HG03521 (cell line): ENCODE data around the gene NLGN1.

Experiments
- ATAC-seq: cut with Tn5 transposase; IDR thresholded peaks from one replicate; pipeline ENCODE4 v1.9.1; 2021; ENCODE audit warnings: mild to moderate bottlenecking, moderate library complexity; ENCODE audit not compliant: unreplicated experiment

Gene NLGN1

DNA sequence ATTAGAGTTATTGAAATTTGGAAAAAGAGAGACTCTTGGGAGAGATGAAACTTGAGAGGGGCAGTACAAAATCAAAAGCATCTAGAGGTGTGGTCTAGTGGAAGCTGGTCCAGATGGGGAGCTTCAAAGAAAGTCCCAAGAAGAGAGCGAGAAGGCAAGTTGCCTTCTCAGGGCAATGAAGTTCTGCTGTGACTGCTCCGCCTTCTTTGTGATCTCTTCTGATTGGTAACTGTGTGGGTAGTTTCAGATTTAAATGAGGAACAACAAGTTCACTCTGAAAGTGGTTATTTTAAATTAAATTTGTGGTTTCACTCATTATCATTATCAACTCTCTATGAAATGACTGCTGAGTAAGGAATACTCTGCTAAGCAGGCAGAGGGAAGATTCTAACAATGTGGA, 233.3 kb downstream of the NLGN1 start:
- ATAC-seq, result no peak

DNA sequence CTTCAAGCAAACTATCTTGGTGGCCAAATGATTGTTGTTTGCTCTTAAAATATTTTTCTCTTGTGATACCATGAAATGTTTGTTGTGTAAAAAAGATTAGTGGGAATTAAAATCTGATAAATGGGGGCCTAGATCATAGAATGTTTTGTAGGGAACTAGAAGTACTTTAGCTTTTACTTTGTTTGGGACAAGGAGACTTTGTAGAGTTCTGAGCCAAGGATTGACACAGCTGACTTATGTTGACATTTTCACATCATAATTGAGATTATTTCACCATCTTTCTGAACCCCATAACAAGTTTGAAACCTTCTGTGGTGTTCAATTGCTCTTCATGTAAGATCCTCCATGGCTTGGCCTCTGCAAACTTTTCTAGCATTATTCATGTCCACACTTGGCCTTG, 235.4 kb downstream of the NLGN1 start:
- ATAC-seq, result no peak

DNA sequence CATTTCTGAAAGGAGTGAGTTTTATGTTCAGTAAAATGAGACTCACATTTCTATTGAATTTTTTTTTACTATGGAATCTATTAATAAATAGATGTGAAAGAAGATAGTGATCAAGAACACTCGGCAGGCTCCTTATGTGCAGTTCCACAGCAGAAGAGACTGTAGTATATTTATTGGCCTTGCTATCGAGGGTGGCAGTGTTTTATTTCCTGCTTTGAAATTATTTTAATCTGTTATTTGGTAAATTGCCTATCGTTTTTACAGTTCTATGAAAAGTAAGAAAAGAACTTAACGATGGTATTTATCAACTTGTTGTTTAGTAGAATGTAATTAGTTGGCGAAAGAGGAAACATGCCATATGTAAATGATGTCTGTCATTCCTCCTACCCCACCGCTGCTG, 238.3 kb downstream of the NLGN1 start:
- no peak for ATAC-seq

DNA sequence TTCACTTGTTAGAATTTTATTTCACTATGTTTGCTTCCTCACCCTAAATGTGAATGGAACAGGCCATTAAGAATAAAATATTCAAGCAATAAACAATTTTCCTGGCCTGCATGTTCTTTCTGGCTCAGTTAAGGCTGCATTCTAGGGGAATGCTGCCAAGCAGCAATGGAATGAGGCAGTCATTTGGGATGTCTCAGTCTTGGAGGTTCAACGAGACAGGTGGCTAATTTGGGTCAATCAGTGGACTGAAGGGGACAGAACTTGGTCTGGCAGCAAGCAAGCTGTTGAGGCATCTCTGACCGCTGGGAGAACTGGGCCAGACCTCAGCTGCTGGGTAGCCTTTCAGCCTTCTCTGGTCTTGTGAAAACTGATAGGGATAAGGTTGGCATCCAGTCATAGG, 241.6 kb downstream of the NLGN1 start:
- no peak for ATAC-seq

DNA sequence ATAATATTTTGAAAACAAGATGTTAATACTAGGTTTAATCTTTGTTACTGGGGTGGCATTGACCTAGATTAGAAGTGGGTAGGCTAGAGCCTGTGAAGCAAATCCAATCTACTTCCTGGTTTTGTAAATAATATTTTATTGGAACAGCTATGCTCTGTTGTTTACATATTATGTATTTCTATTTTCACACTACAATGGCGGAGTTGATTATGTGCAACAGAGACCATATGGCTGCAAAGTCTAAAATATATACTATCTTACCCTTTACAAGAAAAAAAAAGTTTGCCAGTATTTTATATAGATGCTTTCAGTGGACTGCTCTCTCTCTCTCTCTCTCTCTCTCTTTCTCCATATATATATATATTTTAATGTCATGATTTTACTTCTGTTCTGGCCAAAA, 244.2 kb downstream of the NLGN1 start:
- no peak for ATAC-seq

DNA sequence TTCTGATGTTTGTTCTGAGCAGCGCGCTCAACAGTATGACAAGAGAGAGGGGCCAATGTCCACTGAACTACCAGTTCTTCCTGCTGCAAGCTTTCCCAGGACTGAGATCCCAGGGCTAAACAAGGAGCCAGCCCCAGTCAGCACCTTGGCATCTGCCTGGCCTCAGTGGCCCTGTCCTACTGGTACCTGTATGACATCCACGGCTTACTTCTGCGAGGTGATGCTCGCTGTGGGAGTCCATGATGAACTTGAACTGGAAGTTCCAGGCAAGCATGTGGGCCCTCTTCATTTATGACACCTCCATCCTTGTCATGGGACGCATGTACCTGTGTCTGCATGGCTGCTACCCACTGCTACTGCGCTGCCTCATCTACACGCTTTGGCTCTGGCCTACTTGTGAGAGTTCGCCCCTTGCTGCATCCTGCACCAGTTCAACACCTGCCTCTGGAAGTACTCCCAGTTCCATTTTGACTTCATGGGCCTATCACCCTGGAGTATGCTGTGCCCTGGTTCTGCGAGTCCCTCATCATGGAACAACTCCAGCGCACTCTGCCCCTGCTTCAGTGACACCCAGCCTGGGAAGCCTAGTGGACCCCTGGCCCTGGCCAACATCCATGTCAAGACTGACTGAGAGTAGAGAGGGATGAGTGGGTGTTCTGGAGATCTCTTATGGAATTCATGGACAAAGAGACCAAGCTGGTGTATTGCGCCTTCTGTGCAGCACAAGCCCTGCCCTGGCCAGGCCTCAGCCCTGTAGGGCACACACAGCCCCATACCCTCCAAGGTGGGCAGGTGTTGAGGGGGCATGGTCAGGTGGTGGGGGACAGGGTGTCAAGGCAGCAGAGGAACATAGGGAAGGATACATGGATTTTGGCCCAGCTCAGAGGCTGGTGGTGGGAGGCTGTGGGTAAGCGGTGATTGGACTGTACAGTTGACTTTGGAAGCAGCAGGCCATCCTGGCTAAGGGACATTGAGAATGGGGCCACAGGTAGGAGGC, 246.8 kb downstream of the NLGN1 start:
- no peak for ATAC-seq

DNA sequence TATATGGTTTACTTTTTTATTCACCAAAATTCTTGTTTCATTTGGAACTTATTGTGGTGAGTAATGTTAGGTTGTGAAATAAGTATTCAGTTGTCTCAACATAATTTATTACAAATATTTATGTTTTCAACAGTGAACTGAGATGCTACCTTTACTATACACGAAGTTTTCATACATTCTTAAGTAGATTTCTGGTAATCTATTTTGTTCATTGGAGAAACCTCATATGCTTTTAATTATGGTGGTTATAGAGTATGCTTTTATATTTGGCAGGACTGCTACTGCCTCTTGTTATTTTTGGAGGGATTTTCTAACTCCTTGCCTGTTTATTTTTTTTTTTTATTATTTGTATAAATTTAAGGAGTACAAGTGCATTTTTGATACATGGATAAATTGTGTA, 253.1 kb downstream of the NLGN1 start:
- no peak for ATAC-seq

DNA sequence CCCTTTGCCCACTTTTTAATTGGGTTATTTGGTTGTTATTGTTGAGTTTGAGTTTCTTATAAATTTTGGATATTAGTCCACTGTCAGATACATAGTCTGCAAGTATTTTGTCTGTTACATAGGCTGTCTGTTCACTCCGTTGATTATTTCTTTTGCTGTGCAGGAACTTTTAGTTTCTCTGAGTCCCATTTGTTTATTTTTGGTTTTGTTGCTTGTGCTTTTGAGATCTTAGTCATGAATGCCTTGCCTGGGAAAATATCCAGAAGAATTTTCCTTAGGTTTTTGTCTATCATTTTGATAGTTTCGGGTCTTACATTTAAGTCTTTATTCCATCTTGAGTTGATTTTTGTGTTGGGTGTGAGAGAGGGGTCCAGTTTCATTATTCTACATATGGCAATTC, 254.5 kb downstream of the NLGN1 start:
- no peak for ATAC-seq

DNA sequence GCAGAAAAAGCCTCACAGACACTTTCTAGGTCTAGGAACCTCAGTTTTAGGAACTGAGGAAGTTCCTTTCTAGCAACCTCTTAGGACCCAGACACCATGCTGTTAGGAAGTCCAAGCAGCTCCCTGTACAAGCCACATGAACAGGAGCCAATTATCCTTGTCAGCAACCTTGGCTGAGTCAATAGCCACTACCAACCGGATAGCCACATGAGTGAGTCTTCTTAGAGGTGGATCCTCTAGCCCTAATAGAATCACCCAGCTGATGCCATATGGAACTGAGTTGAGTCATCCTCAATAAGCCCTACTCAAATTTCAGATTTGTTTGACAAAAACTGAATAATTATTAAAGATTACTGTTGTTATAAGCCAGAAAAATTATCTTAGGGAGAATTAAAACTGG, 256.2 kb downstream of the NLGN1 start:
- ATAC-seq, result no peak

DNA sequence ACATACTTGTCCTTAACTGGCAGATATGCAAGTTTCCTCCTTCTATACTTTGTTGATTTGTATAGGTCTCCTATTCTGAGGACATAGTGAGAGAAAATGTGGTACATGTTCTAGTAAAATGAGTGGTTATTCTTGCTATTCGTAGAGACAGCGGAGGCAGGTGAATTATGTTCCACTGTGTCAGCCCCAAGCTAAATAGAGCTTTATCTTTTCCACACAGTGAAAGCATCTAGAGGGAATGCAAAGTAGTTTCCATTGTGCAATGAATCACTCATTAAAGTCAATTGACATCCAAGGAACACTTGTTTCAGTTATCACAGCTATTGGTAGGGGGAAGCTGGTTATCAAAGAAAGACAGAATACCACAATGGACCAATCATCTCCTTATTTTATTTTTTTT, 262.4 kb downstream of the NLGN1 start:
- no peak for ATAC-seq

DNA sequence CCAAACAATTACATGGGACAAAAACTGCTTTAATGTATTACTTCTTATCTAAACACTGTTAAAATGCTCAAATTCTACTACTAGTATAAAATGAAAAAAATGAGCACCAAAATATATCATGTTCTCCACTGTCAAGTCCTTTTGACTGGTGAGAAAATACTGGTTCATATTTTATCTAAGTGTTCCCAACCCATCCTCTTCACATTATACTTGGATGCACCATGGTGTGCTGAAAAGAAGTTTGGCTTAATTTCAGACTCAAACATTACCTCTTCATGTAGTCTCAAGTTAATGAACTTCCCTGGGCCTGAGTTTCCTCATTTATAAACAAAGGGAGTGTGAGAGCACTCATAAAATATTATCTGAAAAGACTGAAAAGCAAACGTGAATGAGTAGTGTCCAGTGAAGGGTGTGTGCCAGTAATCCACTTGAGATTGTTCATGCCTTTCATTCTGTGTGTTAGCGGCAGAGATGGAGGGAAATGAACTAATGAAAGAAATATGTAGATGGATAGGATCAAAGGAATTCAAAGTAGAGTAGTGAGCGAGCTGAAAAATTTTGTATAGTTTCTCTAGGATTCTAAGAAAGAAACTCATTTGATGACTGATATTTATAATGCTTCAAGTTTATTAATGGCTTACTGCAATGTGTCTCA, 263.2 kb downstream of the NLGN1 start:
- ATAC-seq, result no peak

DNA sequence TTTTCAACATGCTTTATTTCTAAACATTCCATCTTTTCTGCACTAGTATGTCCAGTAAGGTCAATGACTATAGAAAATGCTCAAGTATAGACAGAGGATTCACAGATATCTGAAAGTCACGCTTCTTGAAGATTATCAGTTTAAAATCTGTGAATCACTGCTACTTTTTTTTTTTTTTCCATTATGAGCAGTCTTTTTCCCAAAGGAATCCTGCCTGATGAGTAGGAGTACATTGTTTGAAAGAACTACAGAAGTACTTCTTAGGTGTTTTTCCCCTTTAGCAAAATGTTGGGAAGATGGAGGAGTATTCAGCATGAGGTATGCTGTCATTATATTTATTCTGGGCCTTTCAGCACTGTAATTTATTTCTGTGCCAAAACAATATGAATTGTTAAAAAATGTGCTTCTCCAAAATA, 266.2 kb downstream of the NLGN1 start:
- ATAC-seq, result no peak

DNA sequence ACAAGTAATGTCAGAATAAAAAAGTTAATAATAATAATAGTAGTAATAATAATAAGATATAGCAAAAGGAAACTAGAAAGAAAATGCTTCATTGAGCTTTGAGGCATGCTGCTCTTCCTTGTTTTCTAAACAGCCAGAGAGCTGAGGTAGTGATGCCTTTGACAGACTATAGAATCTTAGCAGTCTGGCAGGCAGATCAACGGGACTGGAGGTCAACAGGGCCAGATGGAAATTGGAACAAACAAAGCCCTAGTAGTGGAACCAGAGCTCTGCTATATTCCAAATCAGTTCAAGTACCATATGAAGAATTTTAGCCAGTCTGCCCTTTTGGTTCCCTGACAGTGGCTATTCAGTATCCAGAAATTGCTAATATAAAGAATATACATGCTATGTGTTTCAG, 278.6 kb downstream of the NLGN1 start:
- ATAC-seq, result no peak

DNA sequence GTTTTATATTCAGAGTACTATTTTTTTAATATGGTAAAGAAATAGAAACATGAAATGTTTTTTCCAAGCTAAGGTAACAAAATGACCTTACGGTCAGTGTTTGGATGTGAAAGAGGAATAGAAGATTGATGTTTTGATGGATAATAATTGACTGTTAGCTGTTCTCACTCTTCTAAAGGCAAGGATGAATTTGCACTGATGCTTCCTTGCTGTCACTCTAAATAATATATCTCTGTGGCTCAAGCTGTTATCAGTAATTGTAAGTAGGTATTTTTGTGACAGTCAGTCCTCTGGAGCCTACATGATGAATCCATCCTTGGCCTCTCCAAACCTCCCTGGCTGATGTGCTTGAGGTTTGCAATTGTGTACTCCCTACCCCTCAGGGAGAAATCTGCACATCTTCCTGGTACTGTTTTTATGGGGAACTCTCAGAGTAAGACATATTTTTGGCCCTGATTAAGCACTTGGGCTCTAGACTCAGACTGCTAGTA, 283.7 kb downstream of the NLGN1 start:
- ATAC-seq, result no peak

DNA sequence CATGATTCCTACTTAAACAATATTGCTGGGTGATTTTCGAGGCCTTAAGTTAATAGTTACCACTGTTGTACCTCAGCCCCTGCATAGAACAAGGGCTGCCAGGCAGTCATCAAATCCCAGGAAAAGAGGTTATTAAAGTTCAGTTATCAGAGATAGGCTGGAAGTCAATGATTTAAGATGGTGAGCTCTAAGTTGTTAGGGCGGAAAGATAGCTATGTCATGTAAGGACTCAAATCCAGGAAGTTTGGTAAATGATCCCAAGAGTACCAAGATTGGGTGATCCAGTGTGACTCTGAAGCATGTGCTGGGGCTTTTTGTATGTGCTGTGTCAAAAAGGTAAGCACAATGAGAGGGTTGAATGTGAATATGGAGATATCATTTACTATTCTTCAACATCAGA, 287.9 kb downstream of the NLGN1 start:
- no peak for ATAC-seq

DNA sequence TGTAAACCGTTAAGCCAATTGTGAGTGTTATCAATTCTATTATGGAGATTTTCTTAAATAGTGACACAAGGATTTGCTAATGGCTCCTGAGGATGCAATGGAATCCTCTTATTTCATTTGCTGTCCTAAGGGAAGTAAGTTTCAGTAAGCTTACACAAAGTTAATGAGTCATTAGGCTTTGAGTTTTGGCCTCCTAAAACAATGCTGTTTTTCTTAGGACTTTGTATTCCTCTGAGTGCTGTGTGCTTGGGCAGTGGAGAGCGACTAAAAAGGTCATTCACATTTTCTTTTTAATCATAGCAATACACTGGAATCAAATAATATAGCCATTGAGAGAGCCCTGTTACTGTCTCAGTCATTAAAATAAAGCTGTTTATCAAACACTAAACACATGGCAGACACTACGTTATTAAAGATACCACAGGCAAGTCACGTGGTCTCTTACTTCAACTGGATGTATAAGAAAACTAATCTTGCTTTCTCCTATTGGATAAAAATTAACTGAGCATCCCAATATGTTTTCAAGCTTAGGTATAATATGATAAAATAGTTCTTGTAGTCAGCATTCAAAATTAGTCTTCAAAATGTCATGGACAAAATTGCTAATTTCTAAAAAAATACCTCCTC, 290.8 kb downstream of the NLGN1 start:
- no peak for ATAC-seq

DNA sequence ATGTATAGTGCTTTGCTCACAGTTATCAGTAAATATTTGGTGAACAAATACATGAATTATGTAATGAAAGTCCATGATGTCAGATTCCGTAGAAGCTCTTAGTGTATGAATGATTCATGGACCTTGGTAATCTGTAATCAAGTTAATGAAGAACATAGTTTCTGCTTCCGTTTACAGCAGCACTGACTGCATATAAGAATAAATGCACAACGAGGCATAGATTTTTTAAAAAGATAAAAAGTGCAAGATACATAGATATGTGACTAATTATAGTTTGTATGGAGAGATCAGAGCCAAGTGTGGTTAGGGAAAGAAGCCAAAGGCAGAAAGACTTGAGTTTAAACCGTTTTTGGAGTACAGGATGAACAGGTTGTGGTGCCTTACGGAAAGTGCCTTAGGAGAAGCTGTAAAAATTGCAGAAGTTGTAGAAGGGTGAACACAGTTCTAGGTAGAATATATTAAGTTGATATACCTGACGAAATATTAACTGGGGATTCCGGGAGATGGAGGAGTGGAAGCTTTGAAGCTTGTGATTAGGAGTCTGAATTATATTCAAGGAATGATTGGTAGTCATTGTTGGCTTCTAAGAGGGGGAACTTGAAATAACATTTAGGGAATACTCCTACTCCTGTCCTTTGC, 293.1 kb downstream of the NLGN1 start:
- ATAC-seq, result no peak

DNA sequence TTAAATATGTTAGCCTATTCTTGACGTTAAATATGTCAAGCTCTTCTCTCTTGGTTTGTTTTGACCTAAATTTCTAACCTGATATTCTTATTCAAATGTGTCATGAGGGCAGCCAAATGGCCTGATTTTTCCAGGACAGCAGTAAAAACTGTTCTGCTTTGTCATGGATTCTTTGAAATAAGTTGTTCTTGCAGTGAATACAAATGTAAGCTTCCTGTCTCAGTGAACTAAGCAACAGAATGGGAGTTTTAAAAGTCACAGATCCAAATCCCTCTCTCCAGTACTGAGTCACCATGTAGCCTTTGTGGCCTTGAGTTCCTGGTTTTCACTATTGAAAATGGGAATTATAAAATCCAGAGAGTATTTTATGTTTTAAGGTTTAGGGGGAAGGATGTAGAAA, 301.8 kb downstream of the NLGN1 start:
- ATAC-seq, result no peak

DNA sequence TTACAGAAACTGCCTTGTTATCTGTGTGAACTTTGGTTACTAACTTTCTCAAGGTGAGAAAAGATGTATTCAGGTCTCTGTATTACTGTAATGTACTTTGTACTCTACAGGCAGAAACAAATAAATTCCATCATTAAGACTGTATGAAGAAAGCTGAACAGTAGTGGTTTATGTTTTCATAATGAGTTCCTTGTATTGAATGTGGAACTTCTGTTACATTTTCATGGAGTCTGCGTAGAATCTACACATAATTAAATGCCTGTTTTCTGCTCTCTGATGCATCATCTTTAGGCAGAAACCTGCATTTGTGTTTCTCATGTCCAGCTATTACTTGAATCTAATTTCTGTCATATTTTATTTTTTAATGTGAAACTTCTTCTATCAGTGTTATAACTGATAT, 302.8 kb downstream of the NLGN1 start:
- ATAC-seq, result no peak

DNA sequence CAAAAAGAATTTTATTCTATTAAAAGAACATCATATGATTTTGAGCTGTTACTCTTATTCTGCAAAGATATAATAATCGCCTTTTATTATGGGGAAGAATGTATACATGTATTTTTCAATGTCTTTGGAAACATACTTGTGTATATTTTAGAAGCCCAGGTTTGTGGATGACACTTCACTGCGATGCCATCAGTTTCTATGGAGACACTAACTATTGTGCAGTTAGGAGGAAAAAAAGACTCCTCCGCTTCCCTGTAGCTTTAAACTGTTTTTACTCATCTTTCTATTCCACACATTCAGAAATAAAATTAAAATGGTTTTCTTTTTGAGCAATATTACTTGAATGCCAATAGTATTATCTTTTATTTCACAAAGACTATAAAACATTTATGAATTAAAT, 305.0 kb downstream of the NLGN1 start:
- ATAC-seq, result no peak

DNA sequence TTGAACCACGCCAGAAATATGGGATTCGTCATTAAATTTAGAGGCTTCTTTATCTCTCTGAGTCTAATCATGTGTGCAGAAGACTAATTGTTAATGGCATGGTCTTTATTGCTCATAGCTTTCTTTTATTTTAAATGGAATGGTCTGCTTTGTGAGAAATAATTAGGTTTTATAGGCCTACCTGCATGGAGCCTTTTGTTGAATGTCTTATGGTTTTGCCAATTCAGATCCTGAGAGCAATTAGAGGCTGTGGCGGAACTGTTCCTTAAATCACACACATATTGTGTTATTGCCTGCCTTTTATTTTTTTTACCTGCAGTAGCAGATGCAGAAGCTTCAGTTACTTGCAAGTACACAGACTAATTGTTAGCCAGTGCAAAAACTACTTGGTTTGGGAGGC, 306.2 kb downstream of the NLGN1 start:
- ATAC-seq, result no peak
